ENCODE results near the gene NIN.

NIN gene

GRCh38 chr14:50795909-50796308 lies 35.1 kb downstream of the NIN start:
- TF ChIP-seq RAD21 (IDR thresholded peaks at IDR 0.05; ENCODE audit: low read depth) (no peak), REST (IDR thresholded peaks at IDR 0.05; ENCODE audit: low read depth) (no peak), CREB1 (IDR thresholded peaks at IDR 0.05; ENCODE audit: low read depth) (no peak), EGR1 (IDR thresholded peaks at IDR 0.05) (no peak), TEAD4 (IDR thresholded peaks at IDR 0.05) (no peak), MAX (IDR thresholded peaks at IDR 0.05) (no peak), YY1 (IDR thresholded peaks at IDR 0.05; ENCODE audit: low read depth) (no peak), TCF12 (IDR thresholded peaks at IDR 0.05; ENCODE audit: low read depth) (no peak), TAF1 (IDR thresholded peaks at IDR 0.05; ENCODE audit: low read depth) (no peak), FOXM1 (IDR thresholded peaks at IDR 0.05; ENCODE audit: borderline replicate concordance, low read depth) (no peak), ZBTB7A (IDR thresholded peaks at IDR 0.05; ENCODE audit: low read depth) (no peak), NFIC (IDR thresholded peaks at IDR 0.05) (no peak), USF1 (IDR thresholded peaks at IDR 0.05) (no peak), CEBPB (IDR thresholded peaks at IDR 0.05) (no peak), EP300 (IDR thresholded peaks at IDR 0.05; ENCODE audit: borderline replicate concordance) (no peak)

- TF ChIP-seq EGR1 (IDR thresholded peaks at IDR 0.05): no peak
- TF ChIP-seq EP300 (IDR thresholded peaks at IDR 0.05; ENCODE audit: borderline replicate concordance): no peak
- no peak for TF ChIP-seq NFIC (IDR thresholded peaks at IDR 0.05)
- no peak for TF ChIP-seq ZBTB7A (IDR thresholded peaks at IDR 0.05; ENCODE audit: low read depth)
- no peak for TF ChIP-seq CREB1 (IDR thresholded peaks at IDR 0.05; ENCODE audit: low read depth)
- TF ChIP-seq TCF12 (IDR thresholded peaks at IDR 0.05; ENCODE audit: low read depth): no peak
- TF ChIP-seq TEAD4 (IDR thresholded peaks at IDR 0.05): no peak
- TF ChIP-seq FOXM1 (IDR thresholded peaks at IDR 0.05; ENCODE audit: borderline replicate concordance, low read depth): no peak
- TF ChIP-seq REST (IDR thresholded peaks at IDR 0.05; ENCODE audit: low read depth): no peak
- TF ChIP-seq MAX (IDR thresholded peaks at IDR 0.05): no peak
- no peak for TF ChIP-seq USF1 (IDR thresholded peaks at IDR 0.05)
These were observed 35.8 kb downstream of the NIN start for GRCh38 chr14:50795142-50795541.

- TF ChIP-seq TEAD4 (IDR thresholded peaks at IDR 0.05) (no peak), CEBPB (IDR thresholded peaks at IDR 0.05) (no peak), FOXM1 (IDR thresholded peaks at IDR 0.05; ENCODE audit: borderline replicate concordance, low read depth) (no peak), ZBTB7A (IDR thresholded peaks at IDR 0.05; ENCODE audit: low read depth) (no peak), RAD21 (IDR thresholded peaks at IDR 0.05; ENCODE audit: low read depth) (no peak), TCF12 (IDR thresholded peaks at IDR 0.05; ENCODE audit: low read depth) (no peak), USF1 (IDR thresholded peaks at IDR 0.05) (no peak), REST (IDR thresholded peaks at IDR 0.05; ENCODE audit: low read depth) (no peak)
These were observed 36.8 kb downstream of the NIN start for GRCh38 chr14:50794068-50794645.

- TF ChIP-seq RAD21 (IDR thresholded peaks at IDR 0.05; ENCODE audit: low read depth): no peak
These were observed 38.3 kb downstream of the NIN start for GRCh38 chr14:50792634-50793068.

Measured in Ishikawa (cell line).